HG03045 (cell line): Measurements from ENCODE around the gene SPATS2.
A peak's percentile ranks its signal among the peaks of the same experiment; 100 is the strongest.

ENCODE experiments used
- ATAC-seq: cut with Tn5 transposase; IDR thresholded peaks from one replicate; pipeline ENCODE4 v1.9.1; 2021; ENCODE audit warnings: mild to moderate bottlenecking, moderate library complexity; ENCODE audit not compliant: unreplicated experiment

The SPATS2 gene

GRCh38 chr12:49335955-49336644, 31.2 kb upstream of the SPATS2 start:
- no peak for ATAC-seq

- no peak for ATAC-seq
These were observed 30.3 kb upstream of the SPATS2 start, which contains the start of gene C1QL4 for GRCh38 chr12:49336645-49337584. TSS of gene C1QL4 (minus strand) at chr12:49337188. CDS start at chr12:49336477, 711 bp downstream.

GRCh38 chr12:49338830-49339463, 28.3 kb upstream of the SPATS2 start:
- no peak for ATAC-seq

GRCh38 chr12:49339464-49339861, 27.8 kb upstream of the SPATS2 start:
- no peak for ATAC-seq

GRCh38 chr12:49340095-49340870, 27.0 kb upstream of the SPATS2 start:
- ATAC-seq, result no peak

- no peak for ATAC-seq
These were observed 26.1 kb upstream of the SPATS2 start for GRCh38 chr12:49340971-49341776.

- ATAC-seq, result no peak
These were observed 25.5 kb upstream of the SPATS2 start for GRCh38 chr12:49341777-49342065.

- peak; percentile 61 for ATAC-seq
These were observed 25.0 kb upstream of the SPATS2 start for GRCh38 chr12:49342066-49342913.

GRCh38 chr12:49342914-49343731, 24.1 kb upstream of the SPATS2 start:
- ATAC-seq, result no peak

GRCh38 chr12:49344486-49345050, 22.7 kb upstream of the SPATS2 start:
- ATAC-seq, result no peak

- ATAC-seq, result no peak
These were observed 22.0 kb upstream of the SPATS2 start for GRCh38 chr12:49345051-49345824.

- no peak for ATAC-seq
These were observed 21.2 kb upstream of the SPATS2 start for GRCh38 chr12:49345825-49346658.

GRCh38 chr12:49346659-49347310, 20.5 kb upstream of the SPATS2 start, which contains the start of gene DNAJC22:
TSS of gene DNAJC22 (plus strand) at chr12:49346888. CDS start at chr12:49348873, 1,985 bp downstream.
- no peak for ATAC-seq

- peak; percentile 58 for ATAC-seq
These were observed 19.7 kb upstream of the SPATS2 start for GRCh38 chr12:49347311-49348193.

GRCh38 chr12:49348781-49349180, 18.5 kb upstream of the SPATS2 start:
- ATAC-seq, result no peak
